PFSK-1 (cell line): ENCODE measurements around the gene PALM2AKAP2.

ENCODE experiments used
- POLR2AphosphoS5 ChIP-seq: IDR thresholded peaks from 2 replicates; pipeline ENCODE4 v1.6.1; 2012; ENCODE audit warnings: low read depth, mild to moderate bottlenecking, control low read depth, low read length, moderate library complexity
- REST ChIP-seq, 2 experiments: IDR thresholded peaks; 2 replicates each; pipeline versions ENCODE4 v1.6.1 to v1.8.0; 2011 to 2012; ENCODE audit warnings: low read depth in 2 of 2, low read length in 2 of 2, control low read depth in 1 of 2, inconsistent platforms in 1 of 2, mild to moderate bottlenecking in 1 of 2, moderate library complexity in 1 of 2; ENCODE audit not compliant: insufficient read depth in 1 of 2
- SIN3A ChIP-seq: IDR thresholded peaks from 2 replicates; pipeline ENCODE4 v1.6.1; 2012; ENCODE audit warnings: mild to moderate bottlenecking, low read length, moderate library complexity, borderline replicate concordance; ENCODE audit not compliant: insufficient read depth
- TAF1 ChIP-seq: IDR thresholded peaks from 2 replicates; pipeline ENCODE4 v1.6.1; 2012; ENCODE audit warnings: low read length, control low read depth, borderline replicate concordance; ENCODE audit not compliant: insufficient read depth

- TF ChIP-seq POLR2AphosphoS5 (no peak), REST (IDR thresholded peaks at IDR 0.05; ENCODE audit: insufficient read depth in 1 of 2, low read depth in 2 of 2, low read length in 2 of 2) (no peak), SIN3A (no peak), TAF1 (no peak)
Observed at GRCh38 chr9:109780453-109781033, 545 bp downstream of the PALM2AKAP2 start.
